Measurements from ENCODE around the gene TM9SF4.
A peak's percentile ranks its signal among the peaks of the same experiment; 100 is the strongest.

TM9SF4 gene

DNA sequence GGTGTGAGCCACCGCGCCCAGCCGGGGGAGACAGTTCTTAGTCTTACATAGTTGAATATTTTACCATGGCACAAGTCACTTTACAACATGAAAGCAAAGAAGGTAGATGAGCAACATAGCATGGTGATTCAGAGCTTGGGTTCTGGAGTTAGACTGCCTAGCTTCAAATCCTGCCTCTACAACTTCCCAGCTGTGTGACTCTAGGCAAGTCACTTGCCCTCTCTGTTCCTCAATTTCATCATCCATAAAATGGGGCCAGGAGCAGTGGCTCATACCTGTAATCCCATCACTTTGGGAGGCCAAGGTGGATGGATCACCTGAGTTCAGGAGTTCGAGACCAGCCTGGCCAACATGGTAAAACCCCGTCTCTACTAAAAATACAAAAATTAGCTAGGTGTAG, 31.2 kb upstream of the TM9SF4 start:
- no peak for TF ChIP-seq GABPA (IDR thresholded peaks at IDR 0.05; ENCODE audit: low read depth)
- TF ChIP-seq, protein P1, sequence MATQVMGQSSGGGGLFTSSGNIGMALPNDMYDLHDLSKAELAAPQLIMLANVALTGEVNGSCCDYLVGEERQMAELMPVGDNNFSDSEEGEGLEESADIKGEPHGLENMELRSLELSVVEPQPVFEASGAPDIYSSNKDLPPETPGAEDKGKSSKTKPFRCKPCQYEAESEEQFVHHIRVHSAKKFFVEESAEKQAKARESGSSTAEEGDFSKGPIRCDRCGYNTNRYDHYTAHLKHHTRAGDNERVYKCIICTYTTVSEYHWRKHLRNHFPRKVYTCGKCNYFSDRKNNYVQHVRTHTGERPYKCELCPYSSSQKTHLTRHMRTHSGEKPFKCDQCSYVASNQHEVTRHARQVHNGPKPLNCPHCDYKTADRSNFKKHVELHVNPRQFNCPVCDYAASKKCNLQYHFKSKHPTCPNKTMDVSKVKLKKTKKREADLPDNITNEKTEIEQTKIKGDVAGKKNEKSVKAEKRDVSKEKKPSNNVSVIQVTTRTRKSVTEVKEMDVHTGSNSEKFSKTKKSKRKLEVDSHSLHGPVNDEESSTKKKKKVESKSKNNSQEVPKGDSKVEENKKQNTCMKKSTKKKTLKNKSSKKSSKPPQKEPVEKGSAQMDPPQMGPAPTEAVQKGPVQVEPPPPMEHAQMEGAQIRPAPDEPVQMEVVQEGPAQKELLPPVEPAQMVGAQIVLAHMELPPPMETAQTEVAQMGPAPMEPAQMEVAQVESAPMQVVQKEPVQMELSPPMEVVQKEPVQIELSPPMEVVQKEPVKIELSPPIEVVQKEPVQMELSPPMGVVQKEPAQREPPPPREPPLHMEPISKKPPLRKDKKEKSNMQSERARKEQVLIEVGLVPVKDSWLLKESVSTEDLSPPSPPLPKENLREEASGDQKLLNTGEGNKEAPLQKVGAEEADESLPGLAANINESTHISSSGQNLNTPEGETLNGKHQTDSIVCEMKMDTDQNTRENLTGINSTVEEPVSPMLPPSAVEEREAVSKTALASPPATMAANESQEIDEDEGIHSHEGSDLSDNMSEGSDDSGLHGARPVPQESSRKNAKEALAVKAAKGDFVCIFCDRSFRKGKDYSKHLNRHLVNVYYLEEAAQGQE (IDR thresholded peaks at IDR 0.05; ENCODE audit: insufficient replicate concordance, low read depth) = no peak
- TF ChIP-seq POLR2AphosphoS5 (IDR thresholded peaks at IDR 0.05; ENCODE audit: low read depth) = no peak
- no peak for TF ChIP-seq SPI1 (IDR thresholded peaks at IDR 0.05; ENCODE audit: borderline replicate concordance, low read depth)
- TF ChIP-seq, protein P2, sequence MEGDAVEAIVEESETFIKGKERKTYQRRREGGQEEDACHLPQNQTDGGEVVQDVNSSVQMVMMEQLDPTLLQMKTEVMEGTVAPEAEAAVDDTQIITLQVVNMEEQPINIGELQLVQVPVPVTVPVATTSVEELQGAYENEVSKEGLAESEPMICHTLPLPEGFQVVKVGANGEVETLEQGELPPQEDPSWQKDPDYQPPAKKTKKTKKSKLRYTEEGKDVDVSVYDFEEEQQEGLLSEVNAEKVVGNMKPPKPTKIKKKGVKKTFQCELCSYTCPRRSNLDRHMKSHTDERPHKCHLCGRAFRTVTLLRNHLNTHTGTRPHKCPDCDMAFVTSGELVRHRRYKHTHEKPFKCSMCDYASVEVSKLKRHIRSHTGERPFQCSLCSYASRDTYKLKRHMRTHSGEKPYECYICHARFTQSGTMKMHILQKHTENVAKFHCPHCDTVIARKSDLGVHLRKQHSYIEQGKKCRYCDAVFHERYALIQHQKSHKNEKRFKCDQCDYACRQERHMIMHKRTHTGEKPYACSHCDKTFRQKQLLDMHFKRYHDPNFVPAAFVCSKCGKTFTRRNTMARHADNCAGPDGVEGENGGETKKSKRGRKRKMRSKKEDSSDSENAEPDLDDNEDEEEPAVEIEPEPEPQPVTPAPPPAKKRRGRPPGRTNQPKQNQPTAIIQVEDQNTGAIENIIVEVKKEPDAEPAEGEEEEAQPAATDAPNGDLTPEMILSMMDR (IDR thresholded peaks at IDR 0.05; ENCODE audit: insufficient read depth, low read length) = no peak
- Histone ChIP-seq H3K4me3 (replicated peaks; ENCODE audit: insufficient read depth, low read length) (no peak overlapping the region), H3K27me3 (ENCODE audit: insufficient read depth, poor library complexity, severe bottlenecking) (no peaks in the 10 kb centered on the region), H3K27ac (replicated peaks) (peak overlapping the region; percentile 66)
- no peak for DNase-seq (ENCODE audit: low read depth in 1 of 2, low spot score in 1 of 2)

DNA sequence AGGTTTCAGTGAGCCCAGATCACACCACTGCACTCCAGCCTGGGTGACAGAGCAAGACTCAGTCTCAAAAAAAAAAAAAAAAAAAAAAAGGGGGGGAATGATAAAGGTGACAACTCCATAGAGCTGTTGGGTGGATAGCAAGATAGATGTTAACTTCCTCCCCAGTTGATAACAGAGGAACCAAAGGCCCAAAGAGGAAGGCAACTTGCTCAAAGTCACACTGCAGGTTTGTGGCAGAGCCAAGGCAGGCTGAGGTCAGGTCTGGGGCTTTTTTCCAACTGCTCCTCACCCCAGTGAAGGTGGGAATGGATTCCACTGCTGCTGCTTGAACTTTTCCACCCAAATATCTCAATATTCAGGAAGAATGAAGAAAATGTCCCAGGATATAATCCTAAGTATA, 30.7 kb upstream of the TM9SF4 start:
- TF ChIP-seq, protein P2 (IDR thresholded peaks at IDR 0.05; ENCODE audit: insufficient read depth, low read length) = no peak
- TF ChIP-seq, protein P1 (IDR thresholded peaks at IDR 0.05; ENCODE audit: insufficient replicate concordance, low read depth) = no peak
- peak; percentile 84; the same call in 1 of the 2 replicates for TF ChIP-seq SPI1 (IDR thresholded peaks at IDR 0.05; ENCODE audit: borderline replicate concordance, low read depth)
- TF ChIP-seq GABPA (IDR thresholded peaks at IDR 0.05; ENCODE audit: low read depth) = no peak
- no peak for TF ChIP-seq POLR2AphosphoS5 (IDR thresholded peaks at IDR 0.05; ENCODE audit: low read depth)
- H3K27me3 ChIP-seq (ENCODE audit: insufficient read depth, poor library complexity, severe bottlenecking) = no peaks in the 10 kb centered on the region
- no peak overlapping the region for H3K4me3 ChIP-seq (replicated peaks; ENCODE audit: insufficient read depth, low read length)
- peak; percentile 71 to 82 for DNase-seq (ENCODE audit: low read depth in 1 of 2, low spot score in 1 of 2)
- H3K27ac ChIP-seq (replicated peaks) = peak overlapping the region; percentile 66

DNA sequence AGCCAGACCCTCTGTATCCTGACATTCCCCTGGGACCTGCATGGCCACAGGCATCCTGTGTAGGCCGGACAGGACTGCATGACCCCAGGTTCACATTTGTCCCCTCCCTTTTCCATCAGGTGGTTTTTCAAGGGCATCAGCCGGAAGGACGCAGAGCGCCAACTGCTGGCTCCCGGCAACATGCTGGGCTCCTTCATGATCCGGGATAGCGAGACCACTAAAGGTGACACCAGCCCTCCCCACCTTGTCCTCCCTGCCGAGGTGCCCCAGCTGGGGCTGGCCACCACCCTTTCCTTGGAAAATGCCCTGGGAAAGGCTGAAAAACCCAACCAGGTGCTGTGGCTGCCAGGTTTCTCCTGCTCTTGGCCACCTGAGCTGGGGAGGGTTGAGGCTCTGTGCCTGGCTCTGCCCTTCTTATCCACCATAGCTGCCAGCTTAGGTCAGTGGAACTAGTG, 29.8 kb upstream of the TM9SF4 start:
- Histone ChIP-seq H3K4me3 (replicated peaks; ENCODE audit: insufficient read depth, low read length) (no peak overlapping the region), H3K27ac (replicated peaks) (peak overlapping the region; percentile 60), H3K27me3 (ENCODE audit: insufficient read depth, poor library complexity, severe bottlenecking) (no peaks in the 10 kb centered on the region)
- DNase-seq (ENCODE audit: low read depth in 1 of 2, low spot score in 1 of 2) = no peak
- TF ChIP-seq SPI1 (IDR thresholded peaks at IDR 0.05; ENCODE audit: borderline replicate concordance, low read depth) = no peak
- TF ChIP-seq, protein P1 (IDR thresholded peaks at IDR 0.05; ENCODE audit: insufficient replicate concordance, low read depth) = no peak
- TF ChIP-seq GABPA (IDR thresholded peaks at IDR 0.05; ENCODE audit: low read depth) = no peak
- TF ChIP-seq, protein P2 (IDR thresholded peaks at IDR 0.05; ENCODE audit: insufficient read depth, low read length) = no peak
- TF ChIP-seq POLR2AphosphoS5 (IDR thresholded peaks at IDR 0.05; ENCODE audit: low read depth) = no peak

Measured in HL-60 (cell line).